ENCODE data around the gene PHF12. TPM values are rescaled to one million over a fixed set of nuclear protein-coding genes. Genes with fewer than 3 reads are reported as not detected.

PHF12 gene
- total RNA-seq, 1 experiment from 2014 or later: 37.6 TPM

GRCh38 chr17:28926786-28927185 is 24.5 kb downstream of the PHF12 start:
- peak overlapping the region; percentile 62 for H3K27ac Mint-ChIP-seq (ENCODE audit: low read depth, unreplicated experiment)
- intact Hi-C loops (cut with micrococcal nuclease): no loop called here
- no peaks in the 10 kb centered on the region for H3K27me3 Mint-ChIP-seq (ENCODE audit: insufficient read depth, unreplicated experiment)
- no TSS peak for BruUV-seq (replicated peaks)
- H3K9me3 Mint-ChIP-seq (ENCODE audit: unreplicated experiment): no peaks in the 10 kb centered on the region
- TF ChIP-seq, protein P1, sequence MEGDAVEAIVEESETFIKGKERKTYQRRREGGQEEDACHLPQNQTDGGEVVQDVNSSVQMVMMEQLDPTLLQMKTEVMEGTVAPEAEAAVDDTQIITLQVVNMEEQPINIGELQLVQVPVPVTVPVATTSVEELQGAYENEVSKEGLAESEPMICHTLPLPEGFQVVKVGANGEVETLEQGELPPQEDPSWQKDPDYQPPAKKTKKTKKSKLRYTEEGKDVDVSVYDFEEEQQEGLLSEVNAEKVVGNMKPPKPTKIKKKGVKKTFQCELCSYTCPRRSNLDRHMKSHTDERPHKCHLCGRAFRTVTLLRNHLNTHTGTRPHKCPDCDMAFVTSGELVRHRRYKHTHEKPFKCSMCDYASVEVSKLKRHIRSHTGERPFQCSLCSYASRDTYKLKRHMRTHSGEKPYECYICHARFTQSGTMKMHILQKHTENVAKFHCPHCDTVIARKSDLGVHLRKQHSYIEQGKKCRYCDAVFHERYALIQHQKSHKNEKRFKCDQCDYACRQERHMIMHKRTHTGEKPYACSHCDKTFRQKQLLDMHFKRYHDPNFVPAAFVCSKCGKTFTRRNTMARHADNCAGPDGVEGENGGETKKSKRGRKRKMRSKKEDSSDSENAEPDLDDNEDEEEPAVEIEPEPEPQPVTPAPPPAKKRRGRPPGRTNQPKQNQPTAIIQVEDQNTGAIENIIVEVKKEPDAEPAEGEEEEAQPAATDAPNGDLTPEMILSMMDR (IDR thresholded peaks at IDR 0.05; ENCODE audit: unreplicated experiment): no peak
- CTCF ChIA-PET: interaction anchor here (0.6 to 2.5 kb wide), 9 partner anchors 10 to 1507 kb away, joined by 3 to 13 read pairs (median 3); no protein-coding TSS in a partner anchor
- H3K4me1 Mint-ChIP-seq (ENCODE audit: insufficient read depth, unreplicated experiment): peaks cover 20% of the 10 kb centered on the region
- no peak for DNase-seq (ENCODE audit: unreplicated experiment)
- peaks cover 61% of the 10 kb centered on the region for H3K36me3 Mint-ChIP-seq (ENCODE audit: insufficient read depth, unreplicated experiment)
- POLR2A ChIA-PET: interaction anchor here (0.9 to 6.0 kb wide), 10 partner anchors 10 to 207 kb away, joined by 3 to 30 read pairs (median 5); partner anchors contain the start of gene RPL23A
- no peak overlapping the region for H3K4me3 Mint-ChIP-seq (ENCODE audit: unreplicated experiment)

GRCh38 chr17:28926366-28926765 is 25.0 kb downstream of the PHF12 start:
- no peaks in the 10 kb centered on the region for H3K27me3 Mint-ChIP-seq (ENCODE audit: insufficient read depth, unreplicated experiment)
- no peaks in the 10 kb centered on the region for H3K9me3 Mint-ChIP-seq (ENCODE audit: unreplicated experiment)
- H3K4me1 Mint-ChIP-seq (ENCODE audit: insufficient read depth, unreplicated experiment): peaks cover 20% of the 10 kb centered on the region
- intact Hi-C loops (cut with micrococcal nuclease): no loop called here
- POLR2A ChIA-PET: interaction anchor here (0.9 to 6.0 kb wide), 9 partner anchors 10 to 207 kb away, joined by 3 to 30 read pairs (median 6); partner anchors contain the start of gene RPL23A
- TF ChIP-seq, protein P1 (IDR thresholded peaks at IDR 0.05; ENCODE audit: unreplicated experiment): no peak
- DNase-seq (ENCODE audit: unreplicated experiment): peak; percentile 37
- peaks cover 65% of the 10 kb centered on the region for H3K36me3 Mint-ChIP-seq (ENCODE audit: insufficient read depth, unreplicated experiment)
- BruUV-seq (replicated peaks): no TSS peak
- CTCF ChIA-PET: interaction anchor here (0.6 to 2.5 kb wide), 9 partner anchors 10 to 1507 kb away, joined by 3 to 13 read pairs (median 3); no protein-coding TSS in a partner anchor
- H3K4me3 Mint-ChIP-seq (ENCODE audit: unreplicated experiment): no peak overlapping the region
- H3K27ac Mint-ChIP-seq (ENCODE audit: low read depth, unreplicated experiment): peak overlapping the region; percentile 62

- TSS peak; percentile 21 for BruUV-seq (replicated peaks)
- DNase-seq (ENCODE audit: unreplicated experiment): peak; percentile 88
- intact Hi-C loops (cut with micrococcal nuclease): no loop called here
- TF ChIP-seq, protein P1 (IDR thresholded peaks at IDR 0.05; ENCODE audit: unreplicated experiment): no peak
- Mint-ChIP-seq H3K9me3 (ENCODE audit: unreplicated experiment) (no peaks in the 10 kb centered on the region), H3K27me3 (ENCODE audit: insufficient read depth, unreplicated experiment) (no peaks in the 10 kb centered on the region), H3K4me1 (ENCODE audit: insufficient read depth, unreplicated experiment) (peaks cover 20% of the 10 kb centered on the region), H3K4me3 (ENCODE audit: unreplicated experiment) (no peak overlapping the region), H3K27ac (ENCODE audit: low read depth, unreplicated experiment) (peak overlapping the region; percentile 62), H3K36me3 (ENCODE audit: insufficient read depth, unreplicated experiment) (peaks cover 65% of the 10 kb centered on the region)
- ChIA-PET POLR2A (interaction anchor here (0.8 to 6.0 kb wide), 9 partner anchors 11 to 199 kb away, joined by 3 to 30 read pairs (median 6); no protein-coding TSS in a partner anchor), CTCF (interaction anchor here (0.6 to 2.5 kb wide), 7 partner anchors 9 to 165 kb away, joined by 3 to 13 read pairs (median 4); no protein-coding TSS in a partner anchor)
These were observed 25.4 kb downstream of the PHF12 start for GRCh38 chr17:28925912-28926365.

- Mint-ChIP-seq H3K4me3 (ENCODE audit: unreplicated experiment) (no peak overlapping the region), H3K27me3 (ENCODE audit: insufficient read depth, unreplicated experiment) (no peaks in the 10 kb centered on the region), H3K9me3 (ENCODE audit: unreplicated experiment) (peaks cover 4% of the 10 kb centered on the region), H3K27ac (ENCODE audit: low read depth, unreplicated experiment) (no peak overlapping the region), H3K4me1 (ENCODE audit: insufficient read depth, unreplicated experiment) (peaks cover 4% of the 10 kb centered on the region), H3K36me3 (ENCODE audit: insufficient read depth, unreplicated experiment) (peaks cover 95% of the 10 kb centered on the region)
- ChIA-PET CTCF (interaction anchor here (1.3 kb wide), 1 partner anchor 194 kb away, joined by 4 read pairs; the partner anchor contains the start of gene TLCD1), POLR2A (no interaction called here)
- BruUV-seq (replicated peaks): no TSS peak
- intact Hi-C loops (cut with micrococcal nuclease): no loop called here
- DNase-seq (ENCODE audit: unreplicated experiment): no peak
- TF ChIP-seq, protein P1 (IDR thresholded peaks at IDR 0.05; ENCODE audit: unreplicated experiment): no peak
These were observed 31.1 kb downstream of the PHF12 start for GRCh38 chr17:28920201-28920600.

All from MCF 10A (cell line).